Epithelial cell of proximal tubule (primary cell): ENCODE measurements around the gene BTN1A1. TPM values are rescaled to one million over a fixed set of nuclear protein-coding genes. Genes with fewer than 3 reads are reported as not detected.

Experiments
- DNase-seq: peaks from one replicate; pipeline ENCODE4 v3.0.0-alpha.2; 2011; ENCODE audit warnings: low read depth
- H3K4me3 ChIP-seq: 2 replicates; pipeline ENCODE4 v1.5.1; 2011; ENCODE audit warnings: low read depth, mild to moderate bottlenecking, low read length
- total RNA-seq: library from RNA; depleted of rRNA; stranded (reverse); fragments of >200 nt; gene quantifications from 2 replicates; pipeline ENCODE4 v1.2.3, GENCODE V29; 2015
- TF ChIP-seq, protein P1 (sequence below): conservative IDR thresholded peaks from 2 replicates; pipeline ENCODE4 v1.5.1; 2012; ENCODE audit warnings: low read depth, mild to moderate bottlenecking, low read length

Gene BTN1A1
- total RNA-seq, 1 donor from 2014 or later = not detected

DNA sequence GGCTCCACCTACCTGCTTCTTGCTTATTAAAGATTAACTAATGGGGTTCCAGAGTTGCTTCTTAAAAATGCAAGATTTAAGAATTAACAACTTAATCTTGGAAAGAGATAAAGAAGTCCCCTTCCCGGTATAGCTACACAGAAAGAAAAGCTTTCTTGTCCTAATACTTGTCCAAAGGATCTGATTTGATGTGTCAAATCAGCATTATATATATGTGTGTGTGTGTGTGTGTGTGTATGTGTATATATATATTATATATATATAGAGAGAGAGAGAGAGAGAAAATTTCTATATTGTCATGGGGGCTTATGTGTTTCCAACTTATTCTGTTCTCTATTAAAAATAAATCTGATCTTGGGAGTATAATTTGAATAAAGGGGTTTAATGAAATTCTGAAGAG, 33.4 kb downstream of the BTN1A1 start:
- TF ChIP-seq, protein P1, sequence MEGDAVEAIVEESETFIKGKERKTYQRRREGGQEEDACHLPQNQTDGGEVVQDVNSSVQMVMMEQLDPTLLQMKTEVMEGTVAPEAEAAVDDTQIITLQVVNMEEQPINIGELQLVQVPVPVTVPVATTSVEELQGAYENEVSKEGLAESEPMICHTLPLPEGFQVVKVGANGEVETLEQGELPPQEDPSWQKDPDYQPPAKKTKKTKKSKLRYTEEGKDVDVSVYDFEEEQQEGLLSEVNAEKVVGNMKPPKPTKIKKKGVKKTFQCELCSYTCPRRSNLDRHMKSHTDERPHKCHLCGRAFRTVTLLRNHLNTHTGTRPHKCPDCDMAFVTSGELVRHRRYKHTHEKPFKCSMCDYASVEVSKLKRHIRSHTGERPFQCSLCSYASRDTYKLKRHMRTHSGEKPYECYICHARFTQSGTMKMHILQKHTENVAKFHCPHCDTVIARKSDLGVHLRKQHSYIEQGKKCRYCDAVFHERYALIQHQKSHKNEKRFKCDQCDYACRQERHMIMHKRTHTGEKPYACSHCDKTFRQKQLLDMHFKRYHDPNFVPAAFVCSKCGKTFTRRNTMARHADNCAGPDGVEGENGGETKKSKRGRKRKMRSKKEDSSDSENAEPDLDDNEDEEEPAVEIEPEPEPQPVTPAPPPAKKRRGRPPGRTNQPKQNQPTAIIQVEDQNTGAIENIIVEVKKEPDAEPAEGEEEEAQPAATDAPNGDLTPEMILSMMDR = no peak
- H3K4me3 ChIP-seq = peak overlapping the region; percentile 67
- DNase-seq = no peak

DNA sequence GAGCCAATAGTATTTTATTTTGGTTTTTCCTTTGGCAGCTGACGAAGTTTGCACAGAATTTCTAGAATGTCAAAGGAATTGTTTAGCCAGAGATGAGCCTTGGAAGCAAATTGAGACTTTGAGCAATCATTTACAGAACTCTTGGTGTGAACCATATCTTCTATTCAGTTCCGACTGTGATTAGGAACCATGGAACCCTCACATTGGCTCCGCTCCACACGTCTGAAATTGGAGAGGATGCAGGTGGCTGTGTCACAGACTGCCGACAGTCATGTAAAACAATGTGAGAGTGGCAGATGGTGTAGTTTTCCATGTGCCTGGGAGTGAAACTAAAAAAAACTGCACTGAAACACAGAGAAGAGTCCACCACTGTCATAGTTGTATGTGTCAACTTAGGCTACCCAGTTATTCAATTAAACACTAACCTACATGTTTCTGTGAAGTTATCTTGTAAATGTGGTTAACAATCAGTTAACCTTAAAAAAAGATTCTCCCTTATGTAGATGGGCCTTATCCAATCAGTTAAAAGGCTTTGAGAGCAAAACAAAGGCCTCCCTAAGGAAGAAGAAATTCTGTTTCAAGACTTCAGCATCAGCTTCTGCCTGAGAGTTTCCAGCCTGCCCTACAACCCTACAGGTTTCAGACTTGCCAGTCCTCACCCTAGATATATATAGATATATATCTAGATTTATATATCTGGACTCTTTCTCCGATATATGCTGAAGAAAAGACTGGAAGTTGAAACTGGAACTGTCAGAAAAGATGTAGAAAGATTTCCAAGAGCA, 34.8 kb downstream of the BTN1A1 start:
- TF ChIP-seq, protein P1 = no peak
- DNase-seq = peak; percentile 95
- H3K4me3 ChIP-seq = peak overlapping the region; percentile 1

DNA sequence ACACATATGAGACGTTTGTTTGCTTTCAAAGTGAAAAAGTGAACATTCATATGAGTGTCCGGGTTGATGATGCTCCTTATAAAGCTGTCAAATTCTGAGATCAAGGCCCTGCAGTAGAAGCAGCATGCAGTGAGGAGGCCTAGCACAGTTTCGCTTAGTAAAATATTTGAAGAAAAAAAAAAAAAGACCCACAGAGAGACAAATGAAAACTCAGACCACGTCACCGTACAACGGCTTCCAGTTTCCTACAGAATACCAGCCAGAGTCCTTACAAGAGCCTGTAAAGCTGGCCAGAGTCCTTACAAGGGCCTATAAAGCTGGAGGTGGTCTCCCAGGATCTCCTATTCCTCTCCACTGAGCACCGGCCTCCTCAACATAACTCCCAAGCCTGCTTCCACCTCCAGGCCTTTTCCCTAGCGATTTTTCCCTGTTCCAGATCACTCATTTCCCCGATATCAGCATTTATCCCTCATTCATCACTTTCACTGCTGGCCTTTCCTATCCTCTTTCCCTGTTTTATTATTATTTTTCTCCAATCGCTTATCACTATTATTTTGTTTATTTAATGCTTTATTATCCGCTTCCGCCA, 36.6 kb downstream of the BTN1A1 start:
- TF ChIP-seq, protein P1 = no peak
- H3K4me3 ChIP-seq = peak overlapping the region; percentile 98
- DNase-seq = no peak

DNA sequence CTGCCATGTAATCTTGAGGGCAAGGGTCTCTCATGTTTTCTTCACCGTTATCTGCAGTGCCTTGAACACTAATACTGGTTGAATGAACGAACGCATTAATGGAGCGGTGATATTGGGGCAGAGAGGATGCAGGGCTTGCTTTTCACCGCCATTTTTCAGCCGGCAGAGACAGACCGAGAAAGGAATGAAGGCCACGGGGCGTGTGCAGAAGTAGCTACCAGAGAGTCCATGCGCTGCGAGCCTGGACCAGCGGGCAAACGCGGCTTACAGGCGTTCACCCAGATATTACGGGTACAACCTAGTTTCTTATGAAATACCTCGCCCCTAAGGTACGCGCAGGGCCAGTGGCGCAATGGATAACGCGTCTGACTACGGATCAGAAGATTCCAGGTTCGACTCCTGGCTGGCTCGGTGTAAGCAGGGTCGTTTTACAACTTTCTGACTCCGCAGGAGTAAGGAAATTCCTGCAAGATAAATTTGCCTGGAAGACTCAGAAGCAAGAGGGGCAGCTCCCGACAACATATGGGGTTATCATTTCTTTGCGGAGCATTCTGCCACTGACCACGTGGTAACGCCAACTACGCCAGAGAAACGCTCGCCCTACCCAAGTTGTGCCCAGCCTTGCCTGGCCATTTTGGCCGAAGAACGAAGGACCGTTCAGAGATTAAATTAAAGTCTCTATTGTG, 37.2 kb downstream of the BTN1A1 start:
- H3K4me3 ChIP-seq = peak overlapping the region; percentile 98
- DNase-seq = peak; percentile 73
- TF ChIP-seq, protein P1 = no peak

DNA sequence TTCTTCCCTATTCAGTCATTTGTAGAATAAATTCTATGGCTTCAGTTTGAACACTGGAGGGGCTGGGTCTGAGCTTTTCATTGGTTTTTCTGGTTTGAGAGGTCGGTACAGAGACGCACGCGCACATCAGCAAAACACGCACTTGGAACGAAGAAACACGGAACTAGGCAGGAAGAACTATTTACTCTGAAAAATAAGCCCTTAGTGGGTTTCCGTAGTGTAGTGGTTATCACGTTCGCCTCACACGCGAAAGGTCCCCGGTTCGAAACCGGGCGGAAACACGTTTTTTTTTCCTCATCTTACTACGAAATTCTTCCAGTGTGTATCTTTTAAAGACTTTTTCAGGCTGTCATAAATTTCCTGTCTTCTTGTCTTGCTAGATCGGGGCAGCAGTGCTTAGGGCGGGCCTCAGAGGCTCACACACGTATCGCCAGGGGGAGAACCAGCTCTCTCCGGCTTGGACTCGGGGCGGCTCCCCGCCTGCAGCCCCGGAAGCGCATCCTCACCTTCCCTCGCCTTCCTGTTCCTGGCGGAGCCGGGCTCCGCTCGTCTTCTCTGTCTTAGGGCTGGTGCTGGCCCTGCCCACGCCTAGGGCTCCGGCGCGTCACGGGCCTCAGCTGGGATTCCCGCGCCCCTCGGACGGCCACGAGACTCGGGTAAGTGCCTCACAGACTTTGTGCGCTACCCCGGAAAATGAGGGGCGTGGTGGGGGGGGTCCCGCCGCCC, 37.9 kb downstream of the BTN1A1 start, which contains the start of gene HMGN4:
Gene HMGN4 (plus strand): TSS at position 521 of the 726 bp plus-strand sequence. CDS start 6,841 bp downstream, outside the sequence.
- peak within 1 kb of the TSS; percentile 98 for H3K4me3 ChIP-seq
- TF ChIP-seq, protein P1 = peak; percentile 6
- DNase-seq = peak; percentile 78

DNA sequence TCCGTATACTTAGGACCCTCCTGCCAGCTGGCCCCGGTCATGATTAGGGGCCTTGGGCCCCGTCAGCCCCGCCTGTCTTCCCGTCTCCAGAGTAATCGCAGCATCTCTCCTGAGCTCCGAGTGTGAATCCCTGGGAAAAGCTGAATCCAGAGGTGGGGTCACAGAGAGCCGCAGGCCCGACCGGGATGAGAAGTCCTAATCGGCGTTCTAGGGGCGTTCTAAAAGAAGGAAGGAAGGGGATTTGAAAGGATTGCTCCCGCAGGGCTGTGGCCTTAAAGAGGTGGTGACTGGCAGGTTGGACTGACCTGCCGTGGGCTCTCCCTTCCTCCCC, 38.4 kb downstream of the BTN1A1 start:
- H3K4me3 ChIP-seq = peak overlapping the region; percentile 98
- DNase-seq = no peak
- TF ChIP-seq, protein P1 = no peak
